ENCODE data around the gene GGA3. TPM values are rescaled to one million over a fixed set of nuclear protein-coding genes. Genes with fewer than 3 reads are reported as not detected.

The GGA3 gene, protein sequence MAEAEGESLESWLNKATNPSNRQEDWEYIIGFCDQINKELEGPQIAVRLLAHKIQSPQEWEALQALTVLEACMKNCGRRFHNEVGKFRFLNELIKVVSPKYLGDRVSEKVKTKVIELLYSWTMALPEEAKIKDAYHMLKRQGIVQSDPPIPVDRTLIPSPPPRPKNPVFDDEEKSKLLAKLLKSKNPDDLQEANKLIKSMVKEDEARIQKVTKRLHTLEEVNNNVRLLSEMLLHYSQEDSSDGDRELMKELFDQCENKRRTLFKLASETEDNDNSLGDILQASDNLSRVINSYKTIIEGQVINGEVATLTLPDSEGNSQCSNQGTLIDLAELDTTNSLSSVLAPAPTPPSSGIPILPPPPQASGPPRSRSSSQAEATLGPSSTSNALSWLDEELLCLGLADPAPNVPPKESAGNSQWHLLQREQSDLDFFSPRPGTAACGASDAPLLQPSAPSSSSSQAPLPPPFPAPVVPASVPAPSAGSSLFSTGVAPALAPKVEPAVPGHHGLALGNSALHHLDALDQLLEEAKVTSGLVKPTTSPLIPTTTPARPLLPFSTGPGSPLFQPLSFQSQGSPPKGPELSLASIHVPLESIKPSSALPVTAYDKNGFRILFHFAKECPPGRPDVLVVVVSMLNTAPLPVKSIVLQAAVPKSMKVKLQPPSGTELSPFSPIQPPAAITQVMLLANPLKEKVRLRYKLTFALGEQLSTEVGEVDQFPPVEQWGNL
- 40.6 TPM for polyA plus RNA-seq (2013)

DNA sequence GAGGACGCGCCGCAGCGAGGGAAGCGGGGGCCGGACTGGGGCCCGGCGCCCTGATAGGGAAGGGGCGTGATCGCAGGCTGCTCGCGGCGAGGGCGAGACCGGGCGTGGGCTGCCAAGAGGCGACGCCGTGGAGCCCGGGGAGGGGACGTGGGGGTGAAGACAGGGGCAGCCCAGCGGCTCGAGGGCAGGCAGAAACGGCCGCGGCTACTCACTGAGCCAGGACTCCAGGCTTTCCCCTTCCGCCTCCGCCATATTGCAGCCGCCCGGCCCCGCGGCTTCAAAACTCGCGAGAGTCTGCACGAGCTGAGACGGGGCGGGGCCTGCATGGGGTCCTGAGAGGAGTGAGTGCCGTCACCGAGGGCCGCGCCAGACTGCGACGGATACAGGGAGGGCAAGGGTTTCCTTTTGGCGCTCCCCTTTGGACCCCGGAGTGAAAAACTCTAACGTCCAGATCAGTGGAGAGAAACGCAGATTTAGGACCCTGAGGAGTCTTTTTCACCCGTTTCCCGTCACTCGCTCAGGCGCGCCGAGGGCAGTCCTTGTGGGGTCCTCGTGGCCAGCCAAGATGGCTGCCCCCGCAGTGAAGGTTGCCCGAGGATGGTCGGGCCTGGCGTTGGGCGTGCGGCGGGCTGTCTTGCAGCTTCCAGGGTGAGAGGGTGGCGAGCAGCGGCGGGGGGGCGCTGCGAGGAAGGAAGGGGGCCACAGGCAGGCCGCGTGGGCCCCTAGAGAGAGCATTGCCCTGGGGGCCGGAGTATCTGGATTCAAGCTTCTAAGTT lies at the start of gene GGA3, which contains the start of gene MRPS7:
TSS of gene GGA3 (minus strand) at position 271 of the 776 bp plus-strand sequence. CDS start at position 252, 19 bp downstream.
TSS of gene MRPS7 (plus strand) at position 544 of the 776 bp plus-strand sequence. CDS start at position 566, 22 bp downstream.
- Histone ChIP-seq H3K9me3 (ENCODE audit: control extremely low read depth in 1 of 5, control insufficient read depth in 4 of 5, insufficient read depth in 2 of 5, low read depth in 1 of 5, low read length in 4 of 5) (no peaks in the 10 kb centered on the region), H3K27ac (ENCODE audit: insufficient read depth in 1 of 2, low read depth in 1 of 2, low read length in 2 of 2, poor library complexity in 1 of 2, severe bottlenecking in 2 of 2) (peak within 1 kb of the TSS; percentile 99 to 100), H3K4me3 (ENCODE audit: control insufficient read depth in 1 of 7, extremely low read depth in 1 of 7, insufficient read depth in 4 of 7, low read depth in 2 of 7, low read length in 6 of 7) (peak within 1 kb of the TSS; percentile 77 to 99 (median 91)), H3K36me3 (ENCODE audit: control insufficient read depth in 4 of 4, insufficient read depth in 4 of 4, low read length in 3 of 4) (peaks cover 0 to 27% (median 22%) of the 10 kb centered on the region in 4 experiments), H3K4me1 (ENCODE audit: control extremely low read depth in 1 of 4, control insufficient read depth in 4 of 4, insufficient read depth in 4 of 4, low read length in 3 of 4) (peaks cover 10 to 39% (median 28%) of the 10 kb centered on the region in 4 experiments), H3K27me3 (replicated peaks in 2 of 5; ENCODE audit: control insufficient read depth in 4 of 5, insufficient read depth in 5 of 5, low read length in 4 of 5) (no peaks in the 10 kb centered on the region)
- peak; percentile 93 to 96 (median 95) for DNase-seq
- 0% methylated on average over 66 of the region's 69 CpGs for WGBS (ENCODE audit: insufficient coverage)
- CTCF ChIA-PET, result interaction anchor here (0.6 to 5.1 kb wide), 10 partner anchors 10 to 255 kb away, joined by 3 to 40 read pairs (median 3); partner anchors contain the start of genes GRB2, MIF4GD and TSEN54
- POLR2A ChIA-PET, result interaction anchor here (0.6 to 2.4 kb wide), 9 partner anchors 9 to 148 kb away, joined by 3 to 39 read pairs (median 4); partner anchors contain the start of genes MIF4GD and SLC25A19

DNA sequence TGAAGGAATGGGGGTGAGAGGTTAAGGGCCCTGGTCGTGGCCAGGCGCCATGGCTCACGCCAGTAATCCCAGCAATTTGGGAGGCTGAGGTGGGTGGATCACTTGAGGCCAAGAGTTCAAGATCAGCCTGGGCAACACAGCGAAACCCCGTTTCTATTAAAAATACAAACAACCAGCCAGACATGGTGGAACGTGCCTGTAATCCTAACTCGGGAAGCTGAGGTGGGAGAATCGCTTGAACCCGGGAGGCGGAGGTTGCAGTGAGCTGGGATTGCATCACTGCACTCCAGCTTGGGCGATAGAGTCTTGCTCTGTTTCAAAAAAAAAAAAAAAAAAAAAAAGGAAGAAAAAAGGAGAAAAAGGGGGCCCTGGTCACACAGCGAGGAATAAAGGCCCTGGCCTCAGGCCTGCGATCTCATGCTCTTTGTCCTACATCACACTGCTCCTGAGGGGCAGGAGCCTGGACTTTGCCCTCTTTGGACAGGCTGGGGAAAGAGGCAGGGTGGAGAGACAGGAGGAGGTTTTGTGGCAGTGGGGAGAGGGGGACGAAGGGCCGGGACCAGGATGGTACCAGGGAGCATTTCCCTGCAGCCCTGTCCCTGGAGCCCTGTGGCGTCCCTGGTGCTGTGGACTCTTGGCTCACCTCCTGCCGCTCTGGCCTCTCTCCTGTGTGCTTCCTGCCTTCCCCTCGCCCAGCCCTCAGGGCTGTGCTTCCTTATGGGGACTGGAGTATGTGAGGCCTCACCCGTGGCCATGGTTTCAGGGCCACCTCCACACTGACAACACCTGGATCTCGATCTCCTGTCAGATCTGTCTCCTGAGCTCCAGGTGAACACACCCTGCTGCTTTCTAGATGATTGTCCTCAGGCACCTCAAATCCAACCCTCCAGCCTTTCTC lies 47.6 kb upstream of the GGA3 start:
- Histone ChIP-seq H3K36me3 (ENCODE audit: control insufficient read depth in 4 of 4, insufficient read depth in 4 of 4, low read length in 3 of 4) (no peaks in the 10 kb centered on the region), H3K4me3 (ENCODE audit: control insufficient read depth in 1 of 7, extremely low read depth in 1 of 7, insufficient read depth in 4 of 7, low read depth in 2 of 7, low read length in 6 of 7) (no peak overlapping the region), H3K4me1 (ENCODE audit: control extremely low read depth in 1 of 4, control insufficient read depth in 4 of 4, insufficient read depth in 4 of 4, low read length in 3 of 4) (peaks cover 0 to 51% (median 30%) of the 10 kb centered on the region in 4 experiments), H3K9me3 (ENCODE audit: control extremely low read depth in 1 of 5, control insufficient read depth in 4 of 5, insufficient read depth in 2 of 5, low read depth in 1 of 5, low read length in 4 of 5) (no peaks in the 10 kb centered on the region), H3K27me3 (replicated peaks in 2 of 5; ENCODE audit: control insufficient read depth in 4 of 5, insufficient read depth in 5 of 5, low read length in 4 of 5) (no peaks in the 10 kb centered on the region), H3K27ac (ENCODE audit: insufficient read depth in 1 of 2, low read depth in 1 of 2, low read length in 2 of 2, poor library complexity in 1 of 2, severe bottlenecking in 2 of 2) (peak overlapping the region in 1 of 2 experiments; percentile 52)
- WGBS (ENCODE audit: insufficient coverage), result 63% methylated on average over 10 of the region's 20 CpGs
- DNase-seq, result no peak
- ChIA-PET POLR2A (interaction anchor here (0.8 kb wide), 1 partner anchor 38 kb away, joined by 3 read pairs; the partner anchor contains the start of gene MIF4GD), CTCF (interaction anchor here (0.9 to 2.5 kb wide), 3 partner anchors 10 to 17 kb away, joined by 3 to 10 read pairs (median 3); no protein-coding TSS in a partner anchor)

DNA sequence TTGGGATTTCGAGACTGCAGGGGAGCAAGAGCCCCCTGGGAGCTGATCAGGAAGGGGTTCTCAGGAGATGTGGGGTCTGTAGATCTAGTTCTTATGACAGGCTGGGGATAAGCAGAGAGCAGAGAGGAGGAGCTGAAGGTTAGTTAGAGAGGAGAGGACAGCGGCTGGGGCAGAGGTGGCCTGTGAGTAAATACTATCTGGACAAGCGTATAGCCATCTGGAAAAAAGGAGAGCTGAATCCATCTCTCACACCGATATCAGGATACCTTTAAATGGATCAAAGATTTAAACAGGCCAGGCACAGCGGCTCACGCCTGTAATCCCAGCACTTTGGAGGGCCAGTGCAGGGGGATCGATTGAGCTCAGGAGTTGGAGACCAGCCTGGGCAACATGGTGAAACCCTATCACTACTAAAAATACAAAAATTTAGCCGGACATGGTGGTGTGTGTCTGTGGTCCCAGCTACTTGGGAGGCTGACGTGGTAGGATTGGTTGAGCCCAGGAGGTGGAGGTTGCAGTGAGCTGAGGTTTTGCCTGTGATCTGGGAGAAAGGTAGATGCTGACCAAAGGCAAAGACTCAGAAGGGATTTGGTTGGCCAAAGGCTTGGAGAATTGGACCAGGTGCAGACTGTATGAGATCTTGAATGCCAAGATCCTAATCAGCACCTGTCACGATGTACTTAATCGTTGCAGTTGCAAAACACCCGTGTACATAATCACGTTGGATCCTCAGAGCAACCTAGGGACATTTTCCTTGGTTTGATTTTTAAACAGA lies 46.7 kb upstream of the GGA3 start:
- DNase-seq, result no peak
- H3K27me3 ChIP-seq (replicated peaks in 2 of 5; ENCODE audit: control insufficient read depth in 4 of 5, insufficient read depth in 5 of 5, low read length in 4 of 5), result no peaks in the 10 kb centered on the region
- H3K9me3 ChIP-seq (ENCODE audit: control extremely low read depth in 1 of 5, control insufficient read depth in 4 of 5, insufficient read depth in 2 of 5, low read depth in 1 of 5, low read length in 4 of 5), result no peaks in the 10 kb centered on the region
- no peak overlapping the region for H3K27ac ChIP-seq (ENCODE audit: insufficient read depth in 1 of 2, low read depth in 1 of 2, low read length in 2 of 2, poor library complexity in 1 of 2, severe bottlenecking in 2 of 2)
- H3K36me3 ChIP-seq (ENCODE audit: control insufficient read depth in 4 of 4, insufficient read depth in 4 of 4, low read length in 3 of 4), result no peaks in the 10 kb centered on the region
- ChIA-PET CTCF (interaction anchor here (0.9 to 2.5 kb wide), 4 partner anchors 9 to 18 kb away, joined by 3 to 10 read pairs (median 4); no protein-coding TSS in a partner anchor), POLR2A (interaction anchor here (0.6 to 0.9 kb wide), 2 partner anchors 14 to 19 kb away, joined by 3 read pairs; partner anchors contain the start of gene SLC25A19)
- 93% methylated on average over 9 of the region's 13 CpGs for WGBS (ENCODE audit: insufficient coverage)
- peaks cover 0 to 44% (median 30%) of the 10 kb centered on the region in 4 experiments for H3K4me1 ChIP-seq (ENCODE audit: control extremely low read depth in 1 of 4, control insufficient read depth in 4 of 4, insufficient read depth in 4 of 4, low read length in 3 of 4)
- H3K4me3 ChIP-seq (ENCODE audit: control insufficient read depth in 1 of 7, extremely low read depth in 1 of 7, insufficient read depth in 4 of 7, low read depth in 2 of 7, low read length in 6 of 7), result no peak overlapping the region

DNA sequence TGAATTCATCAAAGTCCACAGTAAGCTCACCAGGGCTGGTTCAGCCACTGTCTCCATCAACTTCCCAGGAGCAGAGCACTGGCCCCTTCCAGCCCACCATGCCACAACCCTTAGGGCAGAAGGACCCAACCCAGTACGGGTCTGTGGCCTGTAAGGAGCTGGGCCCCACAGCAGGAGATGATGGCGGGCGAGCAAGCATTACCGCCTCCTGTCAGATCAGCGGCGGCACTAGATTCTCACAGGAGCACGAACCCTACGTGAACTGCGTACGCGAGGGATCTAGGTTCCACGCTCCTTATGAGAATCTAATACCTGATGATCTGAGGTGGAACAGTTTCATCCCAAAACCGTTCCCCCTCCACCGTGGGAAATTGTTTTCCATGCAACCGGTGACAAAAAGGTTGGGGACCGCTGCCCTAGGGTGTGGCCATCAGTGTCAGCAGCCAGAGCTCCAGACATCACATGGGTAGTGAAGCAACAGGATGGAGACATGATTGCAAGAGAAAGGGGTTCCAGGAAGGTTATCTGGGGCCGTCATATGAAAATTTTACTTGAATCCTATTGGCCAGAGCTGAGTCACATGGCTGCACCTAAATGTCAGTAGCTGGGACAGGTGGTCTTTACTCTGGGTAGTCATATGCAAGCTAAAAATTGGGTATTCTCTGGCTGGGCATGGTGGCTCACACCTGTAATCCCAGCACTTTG lies 40.2 kb upstream of the GGA3 start:
- ChIA-PET CTCF (interaction anchor here (1.3 kb wide), 2 partner anchors 16 to 31 kb away, joined by 5 to 8 read pairs; partner anchors contain the start of gene MIF4GD), POLR2A (no interaction called here)
- H3K9me3 ChIP-seq (ENCODE audit: control extremely low read depth in 1 of 5, control insufficient read depth in 4 of 5, insufficient read depth in 2 of 5, low read depth in 1 of 5, low read length in 4 of 5), result no peaks in the 10 kb centered on the region
- H3K4me1 ChIP-seq (ENCODE audit: control extremely low read depth in 1 of 4, control insufficient read depth in 4 of 4, insufficient read depth in 4 of 4, low read length in 3 of 4), result peaks cover 2 to 27% (median 11%) of the 10 kb centered on the region in 4 experiments
- DNase-seq, result no peak
- H3K27ac ChIP-seq (ENCODE audit: insufficient read depth in 1 of 2, low read depth in 1 of 2, low read length in 2 of 2, poor library complexity in 1 of 2, severe bottlenecking in 2 of 2), result no peak overlapping the region
- WGBS (ENCODE audit: insufficient coverage), result 90% methylated on average over 17 of the region's 17 CpGs
- H3K36me3 ChIP-seq (ENCODE audit: control insufficient read depth in 4 of 4, insufficient read depth in 4 of 4, low read length in 3 of 4), result no peaks in the 10 kb centered on the region
- H3K27me3 ChIP-seq (replicated peaks in 2 of 5; ENCODE audit: control insufficient read depth in 4 of 5, insufficient read depth in 5 of 5, low read length in 4 of 5), result no peaks in the 10 kb centered on the region
- H3K4me3 ChIP-seq (ENCODE audit: control insufficient read depth in 1 of 7, extremely low read depth in 1 of 7, insufficient read depth in 4 of 7, low read depth in 2 of 7, low read length in 6 of 7), result no peak overlapping the region

DNA sequence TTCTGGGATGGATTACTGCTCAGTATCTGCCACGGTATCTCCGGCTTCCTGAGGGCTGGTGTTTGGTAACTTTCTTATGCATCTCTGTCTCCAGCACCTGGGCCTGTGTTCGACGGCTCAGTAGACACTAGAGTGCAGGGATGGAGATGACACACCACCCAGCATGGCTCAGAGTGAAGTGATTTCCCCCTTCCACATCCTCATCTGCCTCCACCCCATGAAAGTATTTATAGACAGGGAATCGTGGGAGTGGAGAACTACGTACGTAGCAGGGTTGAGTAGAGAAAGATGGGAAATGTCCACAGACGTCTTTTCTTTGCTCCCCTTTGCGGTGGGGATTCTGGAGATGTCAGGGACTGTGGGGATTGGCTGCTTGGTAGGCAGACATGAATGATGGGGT lies 39.6 kb upstream of the GGA3 start:
- Histone ChIP-seq H3K4me1 (ENCODE audit: control extremely low read depth in 1 of 4, control insufficient read depth in 4 of 4, insufficient read depth in 4 of 4, low read length in 3 of 4) (peaks cover 5 to 30% (median 13%) of the 10 kb centered on the region in 4 experiments), H3K4me3 (ENCODE audit: control insufficient read depth in 1 of 7, extremely low read depth in 1 of 7, insufficient read depth in 4 of 7, low read depth in 2 of 7, low read length in 6 of 7) (no peak overlapping the region), H3K27ac (ENCODE audit: insufficient read depth in 1 of 2, low read depth in 1 of 2, low read length in 2 of 2, poor library complexity in 1 of 2, severe bottlenecking in 2 of 2) (no peak overlapping the region), H3K27me3 (replicated peaks in 2 of 5; ENCODE audit: control insufficient read depth in 4 of 5, insufficient read depth in 5 of 5, low read length in 4 of 5) (no peaks in the 10 kb centered on the region), H3K36me3 (ENCODE audit: control insufficient read depth in 4 of 4, insufficient read depth in 4 of 4, low read length in 3 of 4) (no peaks in the 10 kb centered on the region), H3K9me3 (ENCODE audit: control extremely low read depth in 1 of 5, control insufficient read depth in 4 of 5, insufficient read depth in 2 of 5, low read depth in 1 of 5, low read length in 4 of 5) (no peaks in the 10 kb centered on the region)
- POLR2A ChIA-PET, result no interaction called here
- CTCF ChIA-PET, result interaction anchor here (1.3 kb wide), 1 partner anchor 31 kb away, joined by 5 read pairs; the partner anchor contains the start of gene MIF4GD
- no peak for DNase-seq
- 93% methylated on average over 8 of the region's 9 CpGs for WGBS (ENCODE audit: insufficient coverage)

Measured in common myeloid progenitor, CD34-positive (primary cell).